Measurements from ENCODE around the gene SGIP1.
"Not testable (repeated sequence)": the region's sequence is repeated elsewhere in the genome, so short reads cannot be mapped to it uniquely, and the experiment has no call there.

The SGIP1 gene

DNA sequence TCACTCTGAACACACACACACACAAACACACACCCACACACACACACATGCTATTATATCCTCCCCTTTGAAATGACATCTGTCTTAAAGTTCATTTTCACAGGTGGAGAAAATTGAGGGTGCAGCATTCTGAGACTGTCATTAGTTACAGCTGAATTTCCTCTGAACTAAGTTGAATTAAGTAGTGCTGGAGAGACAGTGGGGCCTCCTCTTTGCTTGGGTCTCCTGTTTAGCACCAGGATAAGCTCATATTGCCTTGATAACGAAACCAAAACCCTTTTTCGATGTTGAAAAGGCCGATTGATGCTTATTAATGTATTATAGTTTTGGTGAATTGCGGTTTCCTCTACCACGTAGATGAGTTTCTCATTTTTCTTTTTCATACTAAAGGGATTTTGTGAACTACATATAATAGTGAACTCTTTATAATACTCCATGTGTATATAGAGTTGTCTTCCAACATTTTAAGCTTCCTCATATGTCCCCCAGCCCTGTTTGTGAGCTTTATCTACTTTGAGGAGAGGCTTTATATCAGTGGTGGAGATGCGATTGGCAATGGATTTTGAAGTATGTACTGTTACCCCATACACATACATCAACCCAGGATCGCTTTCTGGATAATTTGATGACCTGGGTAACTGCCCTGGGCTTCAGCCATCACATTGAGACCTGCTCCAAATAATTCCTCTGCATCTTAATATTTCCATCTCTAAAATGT, 235.7 kb downstream of the SGIP1 start:
- no peak for DNase-seq (ENCODE audit: low read depth)

DNA sequence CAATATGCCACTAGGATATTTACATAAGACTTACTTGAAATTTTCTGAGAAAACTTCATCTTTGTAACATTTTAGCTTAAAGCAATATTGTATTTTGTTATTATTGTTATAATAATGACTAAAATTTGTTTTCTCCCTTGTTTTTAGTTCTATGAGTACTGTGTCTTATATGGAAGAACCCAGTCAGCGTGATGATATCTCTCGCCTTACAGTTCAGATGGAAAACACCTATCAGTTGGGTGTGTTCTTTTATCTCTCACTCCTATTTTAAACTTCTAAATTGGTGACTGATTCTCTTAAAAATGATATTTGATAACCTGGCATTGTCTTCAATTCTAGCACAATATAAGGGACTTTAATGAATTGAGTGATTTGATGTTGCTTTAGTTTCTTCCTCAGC, 236.3 kb downstream of the SGIP1 start:
- no peak for DNase-seq (ENCODE audit: low read depth)

DNA sequence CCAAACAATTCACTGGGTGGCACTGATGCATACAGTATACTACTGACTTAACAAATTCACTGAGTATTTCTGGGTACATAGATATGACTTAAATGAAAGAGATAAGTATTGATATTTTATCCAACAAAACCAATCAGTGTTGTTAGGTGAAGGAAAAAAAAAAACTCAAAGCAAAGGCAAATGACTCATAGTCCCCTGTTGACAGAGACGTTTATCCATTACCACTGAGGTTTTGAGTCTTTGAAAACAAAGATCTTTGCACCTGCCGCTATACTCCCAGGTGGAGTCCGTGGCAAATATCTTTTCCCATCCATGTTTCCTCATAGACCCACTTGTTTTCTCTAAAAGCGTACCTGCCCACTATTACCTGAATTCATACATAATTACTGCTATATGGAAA, 236.7 kb downstream of the SGIP1 start:
- no peak for DNase-seq (ENCODE audit: low read depth)

DNA sequence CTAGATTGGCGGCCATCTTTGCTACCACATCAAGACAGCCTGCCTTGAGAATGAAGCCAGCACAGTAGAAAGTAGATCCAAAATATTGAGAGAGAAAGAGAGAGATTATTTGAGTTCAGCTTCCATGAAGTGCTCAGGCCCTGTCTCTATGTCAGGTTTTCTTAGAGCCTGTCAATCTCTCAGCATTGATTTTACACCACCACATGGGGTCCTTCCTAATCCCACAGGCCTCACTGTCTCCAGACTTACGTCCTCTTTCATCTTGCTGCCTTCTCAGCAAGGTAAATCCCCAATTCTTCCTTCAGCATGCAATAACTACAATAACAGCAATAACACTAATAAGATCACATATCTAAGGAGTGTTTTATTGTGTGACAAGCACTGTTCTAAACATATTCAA, 239.3 kb downstream of the SGIP1 start:
- no peak for DNase-seq (ENCODE audit: low read depth)

DNA sequence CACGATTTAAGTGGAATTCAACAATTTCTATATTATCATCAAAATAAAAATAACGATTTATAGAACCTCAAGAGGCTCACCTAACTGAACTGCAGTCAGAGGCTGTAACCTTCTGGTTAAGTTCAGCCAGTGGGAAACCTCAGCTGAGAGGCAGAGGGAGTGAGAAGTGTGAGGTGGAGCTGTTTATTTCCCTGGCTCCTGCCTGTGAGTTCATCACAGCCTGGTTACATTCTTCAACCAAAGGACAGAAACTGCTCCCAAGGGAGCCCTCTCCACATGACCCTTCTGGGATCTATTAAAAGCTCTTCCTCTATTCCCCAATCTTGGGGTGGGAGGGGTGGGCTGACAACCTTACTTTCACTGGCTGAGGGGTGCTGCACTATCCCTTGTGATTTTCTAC, 240.5 kb downstream of the SGIP1 start:
- no peak for DNase-seq (ENCODE audit: low read depth)

DNA sequence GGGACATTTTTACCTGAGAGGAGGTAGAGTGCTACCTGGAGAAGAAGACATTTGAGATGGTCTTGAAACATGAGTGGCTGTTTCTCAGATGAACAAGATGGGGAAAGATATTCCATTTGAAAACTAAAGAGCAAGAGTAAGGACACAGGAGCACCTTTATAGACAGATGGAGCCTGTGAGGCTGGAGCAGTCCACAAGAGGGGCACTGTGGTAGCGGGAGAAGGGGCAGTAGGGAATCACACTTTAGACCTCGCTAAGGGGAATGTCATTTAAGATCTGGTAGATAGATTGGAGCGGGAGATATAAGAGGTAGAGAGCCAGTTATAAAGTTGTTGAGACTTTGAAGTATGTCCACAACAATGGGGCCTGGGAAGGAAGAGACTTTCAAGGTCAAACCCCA, 241.7 kb downstream of the SGIP1 start:
- DNase-seq (ENCODE audit: low read depth), result no peak

DNA sequence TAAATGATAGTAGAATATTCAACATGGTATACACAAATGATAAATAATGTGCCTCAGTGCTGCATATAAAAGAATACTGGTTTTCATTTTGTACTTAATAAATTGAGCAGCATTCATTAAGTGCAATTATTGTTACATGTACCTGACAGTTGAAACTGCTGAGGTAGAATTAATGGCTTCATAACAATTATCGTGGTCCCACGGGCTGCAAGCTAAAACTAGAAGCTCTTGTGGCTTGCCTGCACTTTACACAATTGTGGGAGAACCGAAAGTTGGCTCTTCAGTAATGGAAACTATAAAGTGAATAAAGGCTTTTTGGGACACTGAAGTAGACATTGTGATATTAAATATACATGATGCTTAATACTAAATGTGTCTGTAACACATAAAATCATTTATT, 243.9 kb downstream of the SGIP1 start:
- no peak for DNase-seq (ENCODE audit: low read depth)

DNA sequence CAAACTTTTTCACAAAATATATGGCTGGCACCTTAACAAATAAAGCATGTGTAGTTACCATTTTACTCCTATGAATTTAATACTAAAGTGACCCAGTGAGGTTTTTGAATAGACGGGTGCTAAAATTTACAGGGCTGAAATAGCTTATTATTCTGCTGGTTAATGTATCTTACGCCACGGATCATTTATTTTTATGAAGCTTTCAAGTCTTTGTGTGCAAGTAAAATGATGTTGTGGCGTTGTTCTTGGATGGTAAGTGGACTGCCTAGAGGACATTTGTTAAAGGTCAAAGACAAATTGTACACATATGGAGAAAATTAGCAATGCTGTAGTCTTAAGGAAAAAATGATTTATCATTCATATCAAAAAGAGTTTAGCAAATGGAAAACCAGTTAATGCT, 244.3 kb downstream of the SGIP1 start:
- no peak for DNase-seq (ENCODE audit: low read depth)

DNA sequence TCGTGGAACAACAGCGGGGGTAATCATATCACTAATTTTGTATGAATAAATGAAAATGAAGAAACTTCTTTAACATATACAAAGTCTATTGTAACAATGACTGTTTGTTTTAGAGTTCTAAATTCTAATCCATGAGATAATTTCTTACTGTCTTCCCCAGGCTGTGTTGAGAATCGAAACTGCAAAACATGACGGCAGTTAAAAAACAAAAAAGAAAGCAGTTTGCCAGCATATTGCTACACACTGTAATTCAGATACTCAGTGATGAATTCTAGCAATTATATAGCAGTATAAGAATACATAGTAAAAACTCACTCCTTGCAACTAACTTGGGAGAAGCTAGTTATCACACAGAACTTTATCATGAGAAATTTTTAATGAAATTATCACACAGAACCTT, 245.0 kb downstream of the SGIP1 start:
- no peak for DNase-seq (ENCODE audit: low read depth)

DNA sequence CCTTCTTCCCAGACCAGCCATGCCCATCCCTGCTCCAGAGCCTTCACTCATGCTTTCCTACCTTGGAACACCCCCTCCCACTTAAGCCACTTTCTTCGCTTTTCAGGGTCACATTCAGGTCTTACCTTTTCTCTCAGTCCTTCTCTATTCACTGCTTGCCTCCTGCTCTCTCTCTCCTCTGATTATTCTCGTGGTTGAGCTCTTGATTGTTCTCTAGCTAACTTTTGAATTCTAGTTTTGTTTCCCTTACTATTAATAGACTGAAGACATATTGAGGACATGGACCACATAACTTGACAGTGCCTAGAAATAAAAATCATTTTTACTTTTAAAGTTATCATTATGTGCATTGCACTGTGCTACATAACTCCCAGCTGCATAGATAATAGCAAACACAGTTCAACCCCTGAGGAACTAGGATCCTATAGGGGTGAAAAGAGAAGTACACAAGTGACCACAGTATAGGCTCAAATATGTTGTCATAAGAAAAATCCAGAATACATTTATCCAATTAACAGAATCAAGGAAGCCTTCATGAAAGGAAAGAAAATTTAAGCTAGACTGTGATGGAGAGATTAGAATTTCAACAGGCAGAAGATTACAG, 245.6 kb downstream of the SGIP1 start:
- DNase-seq (ENCODE audit: low read depth), result no peak

DNA sequence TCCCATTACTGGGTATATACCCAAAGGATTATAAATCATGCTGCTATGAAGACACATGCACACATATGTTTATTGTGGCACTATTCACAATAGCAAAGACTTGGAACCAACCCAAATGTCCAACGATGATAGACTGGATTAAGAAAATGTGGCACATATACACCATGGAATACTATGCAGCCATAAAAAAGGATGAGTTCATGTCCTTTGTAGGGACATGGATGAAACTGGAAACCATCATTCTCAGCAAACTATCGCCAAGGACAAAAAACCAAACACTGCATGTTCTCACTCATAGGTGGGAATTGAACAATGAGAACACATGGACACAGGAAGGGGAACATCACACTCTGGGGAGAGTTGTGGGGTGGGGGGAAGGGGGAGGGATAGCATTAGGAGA, 251.8 kb downstream of the SGIP1 start:
- DNase-seq (ENCODE audit: low read depth), result not testable (repeated sequence)

DNA sequence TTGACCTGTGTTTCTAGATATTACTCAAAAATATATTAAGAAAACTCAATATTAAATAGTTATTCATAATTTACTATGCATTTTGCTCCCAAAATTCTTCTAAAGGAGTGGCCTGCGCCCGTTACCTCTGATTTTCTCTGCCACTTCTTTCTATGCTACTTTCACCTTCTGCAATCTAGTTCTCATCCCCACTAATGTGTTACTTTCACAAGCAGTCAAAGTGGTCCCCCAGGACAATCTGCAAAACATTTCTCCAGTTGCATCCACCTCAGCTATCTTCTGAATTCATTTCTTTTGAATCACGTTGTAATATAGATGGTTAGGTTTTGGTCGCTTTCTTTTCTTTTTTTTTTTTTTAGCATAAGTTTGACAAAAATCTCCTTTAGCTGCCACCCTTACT, 253.7 kb downstream of the SGIP1 start:
- DNase-seq (ENCODE audit: low read depth), result no peak

DNA sequence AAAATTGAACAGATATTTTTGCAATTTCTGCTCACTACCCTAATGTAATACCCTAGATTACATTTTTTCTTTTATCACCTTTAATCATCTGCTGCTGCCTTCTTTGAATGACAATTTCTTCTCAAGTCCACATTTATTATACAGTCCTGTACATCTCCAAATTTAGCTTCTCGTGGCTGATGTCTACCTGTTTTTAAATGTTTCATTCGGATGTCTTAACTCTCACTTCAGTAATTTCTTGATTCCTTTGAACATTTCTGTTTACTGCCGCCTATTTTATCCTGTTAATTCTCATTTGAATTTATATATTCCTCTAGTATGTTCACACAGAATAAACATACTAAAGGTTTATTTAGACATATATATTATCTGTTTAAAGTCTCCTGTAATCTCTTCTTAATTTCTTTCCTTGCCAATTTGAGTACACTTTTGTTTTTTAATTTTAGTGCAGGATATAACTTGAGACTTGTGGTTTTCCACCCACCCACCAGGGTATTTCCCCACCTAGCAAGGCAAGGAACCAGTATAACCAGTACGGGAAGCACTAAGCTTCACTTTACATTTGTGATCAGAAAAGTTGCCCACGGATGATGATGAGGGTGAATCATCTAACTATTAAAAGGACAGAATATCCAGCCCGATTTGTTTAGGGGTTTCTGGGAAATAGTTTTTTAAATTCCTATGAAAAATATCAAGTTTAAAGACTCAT, 254.4 kb downstream of the SGIP1 start:
- no peak for DNase-seq (ENCODE audit: low read depth)

DNA sequence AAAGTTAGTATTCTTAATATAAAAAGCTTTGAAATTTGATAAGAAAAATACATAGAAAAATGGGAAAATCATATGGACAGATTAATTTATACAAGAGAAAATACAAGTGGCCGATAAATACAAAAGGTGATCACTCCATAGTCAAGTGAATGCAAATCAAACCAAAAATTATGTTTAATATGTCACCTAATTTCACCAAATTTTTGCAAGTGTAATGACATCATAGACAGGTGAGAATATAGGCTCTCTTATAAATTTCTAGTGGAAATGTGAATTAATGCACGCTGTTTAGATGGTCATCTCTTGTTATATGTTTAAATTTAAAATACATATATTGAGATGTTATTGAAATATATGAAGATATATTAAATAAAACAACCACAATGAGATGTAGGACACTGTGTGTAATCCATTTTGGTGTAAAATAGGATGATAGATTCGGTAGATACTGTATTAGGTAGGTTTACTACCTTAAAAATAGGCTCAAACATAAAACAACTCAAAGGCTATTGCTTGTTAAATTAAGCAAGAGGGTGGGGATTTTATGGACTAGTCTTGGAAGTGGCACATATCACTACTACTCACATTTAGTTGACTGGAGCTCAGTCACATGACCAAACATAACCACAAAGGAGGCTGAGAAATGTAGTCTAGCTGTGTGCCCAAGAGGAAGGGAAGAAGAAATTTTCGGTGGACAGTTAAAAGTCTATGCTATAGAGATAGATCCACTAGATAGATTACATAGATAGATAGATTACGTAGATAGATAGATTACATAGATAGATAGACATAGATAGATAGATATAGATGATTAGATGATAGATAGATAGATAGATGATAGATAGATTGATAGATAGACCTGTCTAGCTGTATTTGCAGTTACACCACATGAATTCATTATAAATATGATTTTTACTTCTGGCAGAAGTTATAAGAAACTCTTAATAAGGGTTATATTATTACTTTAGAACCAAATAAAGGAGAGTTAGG, 258.0 kb downstream of the SGIP1 start:
- DNase-seq (ENCODE audit: low read depth), result no peak

DNA sequence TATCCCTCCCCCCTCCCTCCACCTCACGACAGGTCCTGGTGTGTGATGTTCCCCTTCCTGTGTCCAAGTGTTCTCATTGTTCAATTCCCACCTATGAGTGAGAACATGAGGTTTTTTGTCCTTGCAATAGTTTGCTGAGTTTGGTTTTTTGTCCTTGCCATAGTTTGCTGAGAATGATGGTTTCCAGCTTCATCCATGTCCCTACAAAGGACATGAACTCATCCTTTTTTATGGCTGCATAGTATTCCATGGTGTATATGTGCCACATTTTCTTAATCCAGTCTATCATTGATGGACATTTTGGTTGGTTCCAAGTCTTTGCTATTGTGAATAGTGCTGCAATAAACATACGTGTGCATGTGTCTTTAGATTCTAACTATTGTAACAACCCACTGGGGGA, 261.9 kb downstream of the SGIP1 start:
- not testable (repeated sequence) for DNase-seq (ENCODE audit: low read depth)

All from ELR (cell line).